HG03442 (cell line): ENCODE data around the gene PADI2.
A peak's percentile ranks its signal among the peaks of the same experiment; 100 is the strongest.

Experiments used
- ATAC-seq: cut with Tn5 transposase; IDR thresholded peaks from one replicate; pipeline ENCODE4 v1.9.1; 2021; ENCODE audit warnings: mild to moderate bottlenecking, moderate library complexity; ENCODE audit not compliant: unreplicated experiment

The PADI2 gene

GRCh38 chr1:17024721-17025120 lies 94.5 kb downstream of the PADI2 start:
- no peak for ATAC-seq

GRCh38 chr1:17023573-17023972 lies 95.7 kb downstream of the PADI2 start:
- no peak for ATAC-seq

- ATAC-seq: peak; percentile 43
Observed at GRCh38 chr1:17023102-17023501, 96.1 kb downstream of the PADI2 start.

GRCh38 chr1:17021896-17022295 lies 97.4 kb downstream of the PADI2 start:
- ATAC-seq: no peak

GRCh38 chr1:17020502-17020901 lies 98.7 kb downstream of the PADI2 start:
- ATAC-seq: no peak

- no peak for ATAC-seq
Observed at GRCh38 chr1:17018849-17019248, 100.4 kb downstream of the PADI2 start.

GRCh38 chr1:17017435-17017834 lies 101.8 kb downstream of the PADI2 start:
- ATAC-seq: no peak
